Central memory CD8-positive, alpha-beta T cell (primary cell): ENCODE data around the gene DNAJC7.
"Not testable (repeated sequence)": the region's sequence is repeated elsewhere in the genome, so short reads cannot be mapped to it uniquely, and the experiment has no call there.

Experiments
- ATAC-seq: fragments of 150-1000 bp; cut with Tn5 transposase; replicated peaks from 2 replicates; pipeline ENCODE4 v1.10.0; 2022; ENCODE audit warnings: mild to moderate bottlenecking, moderate FRiP score, moderate number of reproducible peaks; ENCODE audit not compliant: poor library complexity, severe bottlenecking; ENCODE audit errors: extremely low read depth
- DNase-seq, 2 donors: peaks; one replicate each; pipeline ENCODE4 v3.0.0; 2021; ENCODE audit warnings: low spot score in 2 of 2
- H3K27ac Mint-ChIP-seq: one replicate; pipeline ENCODE4 v1.8.0; 2022; ENCODE audit warnings: low read depth, mild to moderate bottlenecking, moderate library complexity, mixed read lengths
- H3K27me3 Mint-ChIP-seq: one replicate; pipeline ENCODE4 v1.8.0; 2022; ENCODE audit warnings: mixed read lengths
- H3K36me3 Mint-ChIP-seq: one replicate; pipeline ENCODE4 v1.8.0; 2022; ENCODE audit warnings: mild to moderate bottlenecking, moderate library complexity, mixed read lengths; ENCODE audit not compliant: insufficient read depth
- H3K4me1 Mint-ChIP-seq: one replicate; pipeline ENCODE4 v1.8.0; 2022; ENCODE audit warnings: mixed read lengths
- H3K4me3 Mint-ChIP-seq: one replicate; pipeline ENCODE4 v1.8.0; 2022; ENCODE audit warnings: mild to moderate bottlenecking, moderate library complexity, mixed read lengths
- H3K9me3 Mint-ChIP-seq: one replicate; pipeline ENCODE4 v1.8.0; 2022; ENCODE audit warnings: mixed read lengths

Gene DNAJC7

GRCh38 chr17:41930833-41931156 lies 86.4 kb downstream of the DNAJC7 start:
- not testable (repeated sequence) for H3K27me3 Mint-ChIP-seq, DNase-seq, H3K9me3 Mint-ChIP-seq
- peak overlapping the region; percentile 95 for H3K27ac Mint-ChIP-seq
- H3K4me3 Mint-ChIP-seq: peak overlapping the region; percentile 88
- H3K4me1 Mint-ChIP-seq: peaks cover 20% of the 10 kb centered on the region
- peak; percentile 54 for ATAC-seq
- H3K36me3 Mint-ChIP-seq: peaks cover 12% of the 10 kb centered on the region

DNA sequence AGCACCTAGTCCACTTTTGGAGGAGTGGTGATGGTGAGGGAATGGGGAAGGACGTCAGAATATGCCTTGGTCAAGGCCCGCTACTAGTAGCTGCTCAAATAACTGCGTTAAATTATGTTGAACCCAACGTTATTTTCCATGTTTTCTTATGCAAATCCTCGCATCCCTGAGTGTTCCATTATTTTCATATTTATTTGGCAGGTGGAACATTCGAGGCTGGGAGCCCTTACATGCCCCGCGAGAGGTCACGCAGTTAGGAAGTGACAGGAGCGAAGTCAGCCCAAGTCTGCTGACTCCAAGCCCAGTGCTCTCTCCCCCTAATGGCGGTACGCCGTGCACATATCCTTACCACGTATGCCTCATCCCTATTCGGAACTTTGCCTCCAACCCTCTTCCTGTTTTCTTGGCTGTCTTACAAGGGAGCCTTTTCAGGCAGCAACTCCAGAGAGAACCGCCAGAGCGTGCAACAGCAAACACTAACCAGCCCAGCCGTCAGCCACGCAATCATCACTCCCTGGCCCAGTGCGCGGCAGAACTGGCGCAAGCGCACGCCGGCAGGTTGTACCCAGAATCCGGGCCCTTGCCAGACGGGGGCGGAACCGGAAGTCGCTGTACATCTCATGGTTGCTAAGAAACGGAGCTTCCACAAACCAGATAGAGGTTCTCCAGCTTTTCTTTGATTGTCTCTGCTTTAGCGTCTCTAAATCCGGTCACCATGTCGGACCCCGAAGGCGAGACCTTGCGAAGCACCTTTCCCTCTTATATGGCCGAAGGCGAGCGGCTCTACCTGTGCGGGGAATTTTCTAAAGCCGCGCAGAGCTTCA lies 87.0 kb downstream of the DNAJC7 start, which contains the start of gene ODAD4:
TSS of gene ODAD4 (plus strand) at position 609 of the 824 bp plus-strand sequence. CDS start at position 716, 107 bp downstream.
- Mint-ChIP-seq H3K27me3 (no peaks in the 10 kb centered on the region), H3K36me3 (peaks cover 12% of the 10 kb centered on the region), H3K9me3 (no peaks in the 10 kb centered on the region), H3K4me3 (peak within 1 kb of the TSS; percentile 88), H3K4me1 (peaks cover 20% of the 10 kb centered on the region), H3K27ac (peak within 1 kb of the TSS; percentile 95)
- ATAC-seq (peak; percentile 98), DNase-seq (peak; percentile 91 to 95)

DNA sequence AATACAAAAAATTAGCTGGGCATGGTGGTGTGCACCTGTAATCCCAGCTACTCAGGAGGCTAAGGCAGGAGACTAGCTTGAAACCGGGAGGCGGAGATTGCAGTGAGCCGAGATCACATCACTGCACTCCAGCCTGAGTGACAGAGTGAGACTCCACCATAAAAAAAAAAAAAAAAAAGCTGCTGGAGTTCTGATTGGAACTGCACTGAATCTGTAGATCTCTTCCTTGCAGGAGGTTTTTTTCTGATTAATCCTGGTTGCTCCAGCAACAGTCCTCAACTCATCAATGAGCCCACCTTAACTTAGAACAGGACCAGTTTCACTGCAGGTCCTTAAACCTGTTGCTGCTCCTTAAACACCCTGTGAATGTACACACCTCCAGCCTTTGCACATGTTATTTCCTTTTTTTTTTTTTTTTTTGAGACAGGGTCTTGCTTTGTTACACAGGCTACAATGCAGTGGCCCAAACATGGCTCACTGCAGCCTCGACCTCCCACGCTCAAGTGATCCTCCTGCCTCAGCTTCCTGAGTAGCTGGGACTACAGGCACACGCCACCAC lies 88.5 kb downstream of the DNAJC7 start:
- peaks cover 12% of the 10 kb centered on the region for H3K36me3 Mint-ChIP-seq
- no peaks in the 10 kb centered on the region for H3K27me3 Mint-ChIP-seq
- ATAC-seq: no peak
- H3K4me1 Mint-ChIP-seq: peaks cover 20% of the 10 kb centered on the region
- no peak for DNase-seq
- no peak overlapping the region for H3K4me3 Mint-ChIP-seq
- H3K27ac Mint-ChIP-seq: peak overlapping the region; percentile 95
- no peaks in the 10 kb centered on the region for H3K9me3 Mint-ChIP-seq
